SK-N-SH (cell line): Measurements from ENCODE around the gene BAZ1A. TPM values are rescaled to one million over a fixed set of nuclear protein-coding genes. Genes with fewer than 3 reads are reported as not detected.

Experiments used
- CTCF ChIA-PET: fragments of 300-600, 350-600 bp; formaldehyde crosslinking; extraction: SDS; loops from one replicate; lab custom pipeline; 2021; lab: Yijun Ruan, JAX
- POLR2A ChIA-PET: fragments of 350-600 bp; sonication (Branson Sonifier 250); formaldehyde crosslinking; extraction: SDS; loops from one replicate; lab custom pipeline; 2020; ENCODE audit warnings: antibody characterized with exemption, inconsistent platforms; lab: Yijun Ruan, JAX
- DNase-seq: peaks from one replicate; pipeline ENCODE4 v3.0.0; 2012
- H2AFZ ChIP-seq: fragments of 200-600 bp; sonication (generic); 2 replicates; pipeline ENCODE4 v1.8.1; 2016; ENCODE audit warnings: antibody characterized with exemption, mild to moderate bottlenecking, low read depth
- H3F3A ChIP-seq: fragments of 200-600 bp; sonication (generic); replicated peaks from 2 replicates; pipeline ENCODE3; 2016; ENCODE audit warnings: antibody characterized with exemption, mild to moderate bottlenecking; ENCODE audit not compliant: insufficient read depth
- H3K27ac ChIP-seq, 2 experiments: fragments of 200-500 bp in 1 of 2; fragments of 200-600 bp in 1 of 2; sonication (Bioruptor generic) in 1 of 2; sonication (generic), shearing (Covaris generic) in 1 of 2; 2 replicates each; pipeline versions ENCODE4 v1.5.1 to v1.6.1; 2014 to 2016; ENCODE audit warnings: low read depth in 2 of 2, inconsistent platforms in 1 of 2, low read length in 1 of 2, mild to moderate bottlenecking in 1 of 2, mixed read lengths in 1 of 2
- H3K27me3 ChIP-seq: fragments of 200-600 bp; sonication (generic), shearing (Covaris generic); 2 replicates; pipeline ENCODE4 v1.6.1; 2016; ENCODE audit warnings: mixed run types; ENCODE audit not compliant: insufficient read depth
- H3K36me3 ChIP-seq, 2 experiments: fragments of 200-500 bp in 1 of 2; fragments of 200-600 bp in 1 of 2; sonication (Bioruptor generic) in 1 of 2; sonication (generic) in 1 of 2; replicated peaks in 1 of 2; 2 replicates each; pipeline versions ENCODE3 to v1.5.1; 2014 to 2016; ENCODE audit warnings: low read length in 1 of 2, mild to moderate bottlenecking in 1 of 2; ENCODE audit not compliant: insufficient read depth in 2 of 2, control insufficient read depth in 1 of 2
- H3K4me1 ChIP-seq, 2 experiments: fragments of 200-500 bp in 1 of 2; fragments of 200-600 bp in 1 of 2; sonication (Bioruptor generic) in 1 of 2; sonication (generic), shearing (Covaris generic) in 1 of 2; 2 replicates each; pipeline versions ENCODE4 v1.5.1 to v1.6.1; 2014 to 2016; ENCODE audit warnings: low read depth in 1 of 2, low read length in 1 of 2, mixed run types in 1 of 2; ENCODE audit not compliant: insufficient read depth in 2 of 2, control insufficient read depth in 1 of 2
- H3K4me2 ChIP-seq: fragments of 200-600 bp; sonication (generic), shearing (Covaris generic); 2 replicates; pipeline ENCODE4 v1.6.1; 2017; ENCODE audit warnings: mixed run types
- H3K4me3 ChIP-seq, 2 experiments: fragments of 200-500 bp in 1 of 2; fragments of 200-600 bp in 1 of 2; sonication (Bioruptor generic) in 1 of 2; sonication (generic), shearing (Covaris generic) in 1 of 2; 2 replicates each; pipeline versions ENCODE4 v1.5.1 to v1.8.1; 2014 to 2016; ENCODE audit warnings: low read depth in 2 of 2, inconsistent platforms in 1 of 2, low read length in 1 of 2, mild to moderate bottlenecking in 1 of 2, mixed read lengths in 1 of 2, moderate library complexity in 1 of 2
- H3K79me2 ChIP-seq: fragments of 200-600 bp; sonication (generic); 2 replicates; pipeline ENCODE4 v1.8.1; 2017; ENCODE audit warnings: mild to moderate bottlenecking; ENCODE audit not compliant: insufficient read depth
- H3K9ac ChIP-seq: fragments of 200-600 bp; sonication (generic); 2 replicates; pipeline ENCODE4 v1.6.1; 2017; ENCODE audit warnings: mixed run types
- H3K9me2 ChIP-seq: fragments of 200-600 bp; sonication (generic); 2 replicates; pipeline ENCODE4 v1.6.1; 2017; ENCODE audit warnings: mixed run types
- H3K9me3 ChIP-seq: fragments of 200-600 bp; sonication (generic); 2 replicates; pipeline ENCODE4 v1.6.1; 2017; ENCODE audit warnings: mixed run types, mild to moderate bottlenecking, moderate library complexity
- H4K20me1 ChIP-seq: fragments of 200-600 bp; sonication (generic); 2 replicates; pipeline ENCODE4 v1.6.1; 2017; ENCODE audit warnings: mild to moderate bottlenecking, mixed run types; ENCODE audit not compliant: insufficient read depth
- CHD2 ChIP-seq: fragments of 150-350 bp; IDR thresholded peaks from 2 replicates; pipeline ENCODE4 v1.6.1; 2018; ENCODE audit warnings: low read length; ENCODE audit not compliant: partially characterized antibody
- ELF1 ChIP-seq: IDR thresholded peaks from 2 replicates; pipeline ENCODE4 v1.4.0; 2012
- GABPA ChIP-seq: IDR thresholded peaks from 2 replicates; pipeline ENCODE4 v1.4.0; 2012; ENCODE audit warnings: low read depth, mild to moderate bottlenecking
- GATA2 ChIP-seq: sonication (generic); formaldehyde crosslinking; IDR thresholded peaks from 2 replicates; pipeline ENCODE4 v1.5.0; 2020; ENCODE audit warnings: mild to moderate bottlenecking, missing genetic modification reagents
- MEF2A ChIP-seq: IDR thresholded peaks from 2 replicates; pipeline ENCODE4 v1.4.0; 2012; ENCODE audit warnings: low read depth, borderline replicate concordance
- RAD21 ChIP-seq: IDR thresholded peaks from 2 replicates; pipeline ENCODE4 v1.6.1; 2012; ENCODE audit warnings: mild to moderate bottlenecking, low read length
- SIN3A ChIP-seq: IDR thresholded peaks from 2 replicates; pipeline ENCODE4 v1.6.1; 2012; ENCODE audit warnings: low read depth, mild to moderate bottlenecking, low read length, moderate library complexity, borderline replicate concordance
- TAF1 ChIP-seq: IDR thresholded peaks from 2 replicates; pipeline ENCODE4 v1.6.1; 2012; ENCODE audit warnings: low read depth, mild to moderate bottlenecking, low read length, moderate library complexity, borderline replicate concordance
- WGBS: methylation state at CpG from one replicate; pipeline ENCODE4 v1.1.6; 2017; ENCODE audit warnings: low lambda C conversion rate; 5-methylcytosine and 5-hydroxymethylcytosine counted together
- polyA plus RNA-seq, 3 experiments: library from polyadenylated mRNA; depleted of rRNA; stranded (reverse); fragments of >200 nt; gene quantifications; 2 replicates each; pipeline ENCODE4 v1.2.3, GENCODE V29; 2012
- TF ChIP-seq, protein P1 (sequence below): IDR thresholded peaks from 2 replicates; pipeline ENCODE4; 2012
- TF ChIP-seq, protein P2 (sequence below): IDR thresholded peaks from 2 replicates; pipeline ENCODE4 v1.6.1; 2012; ENCODE audit warnings: mild to moderate bottlenecking, low read depth, low read length, moderate library complexity
- TF ChIP-seq, protein P3 (sequence below): IDR thresholded peaks from 2 replicates; pipeline ENCODE4 v1.4.0; 2012; ENCODE audit warnings: low read depth, borderline replicate concordance
- TF ChIP-seq, protein P4 (sequence below): fragments of 150-350 bp; IDR thresholded peaks from 2 replicates; pipeline ENCODE4 v1.6.1; 2017; ENCODE audit warnings: antibody characterized with exemption, low read length, low read depth, borderline replicate concordance

BAZ1A gene
- polyA plus RNA-seq, 1 of the 3 experiments (the other 2 are of a cell fraction) = 17.4 TPM

DNA sequence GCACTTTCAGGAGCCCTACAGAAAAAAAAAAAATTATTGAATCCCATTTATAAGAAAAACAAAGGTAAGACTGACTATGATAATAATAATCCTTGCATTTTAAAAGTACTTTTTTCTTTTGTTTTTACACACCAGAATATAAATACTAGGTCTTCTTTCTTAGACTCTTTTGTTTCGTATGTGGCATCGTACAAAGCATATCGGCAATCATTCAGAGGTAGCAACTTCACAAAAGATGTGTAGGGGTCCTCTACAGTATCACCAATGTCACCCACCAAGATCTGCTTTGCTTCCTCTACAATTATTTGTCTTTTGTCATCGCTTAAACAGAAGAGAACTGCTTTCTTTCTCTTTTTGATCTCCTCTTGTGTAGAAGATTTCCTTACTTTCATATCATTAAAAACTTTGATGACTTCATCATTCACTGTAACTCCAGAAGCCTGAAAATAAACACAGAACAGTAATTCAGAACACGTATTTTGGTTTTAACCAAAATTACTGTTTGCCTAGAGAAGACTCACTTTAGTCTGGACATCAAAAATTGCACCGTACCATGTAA is 162.0 kb downstream of the BAZ1A start:
- DNase-seq = no peak
- ChIA-PET POLR2A (interaction anchor here (1.4 kb wide), 1 partner anchor 13 kb away, joined by 5 read pairs; no protein-coding TSS in a partner anchor), CTCF (interaction anchor here (1.1 to 5.5 kb wide), 3 partner anchors 10 to 41 kb away, joined by 3 to 56 read pairs (median 24); no protein-coding TSS in a partner anchor)
- Histone ChIP-seq H3K4me2 (peak overlapping the region; percentile 65), H3K36me3 (peaks cover 15 to 25% of the 10 kb centered on the region in 2 experiments), H3K27me3 (no peaks in the 10 kb centered on the region), H3K4me3 (peak overlapping the region; percentile 68 to 83), H4K20me1 (0 out of 2 replicates have a peak, but pooled peaks cover 3% of the 10 kb centered on the region), H3K9me2 (no peaks in the 10 kb centered on the region), H2AFZ (no peak overlapping the region), H3K9ac (peak overlapping the region; percentile 88), H3K27ac (peak overlapping the region; percentile 90 to 91), H3K79me2 (peaks cover 53% of the 10 kb centered on the region), H3K4me1 (peaks cover 24 to 27% of the 10 kb centered on the region in 2 experiments), H3F3A (peaks cover 45% of the 10 kb centered on the region), H3K9me3 (no peaks in the 10 kb centered on the region)
- WGBS = 55% methylated on average over 6 of the region's 6 CpGs
- TF ChIP-seq RAD21 (no peak), TAF1 (no peak), ELF1 (no peak), CHD2 (no peak), MEF2A (no peak)
- TF ChIP-seq, protein P1, sequence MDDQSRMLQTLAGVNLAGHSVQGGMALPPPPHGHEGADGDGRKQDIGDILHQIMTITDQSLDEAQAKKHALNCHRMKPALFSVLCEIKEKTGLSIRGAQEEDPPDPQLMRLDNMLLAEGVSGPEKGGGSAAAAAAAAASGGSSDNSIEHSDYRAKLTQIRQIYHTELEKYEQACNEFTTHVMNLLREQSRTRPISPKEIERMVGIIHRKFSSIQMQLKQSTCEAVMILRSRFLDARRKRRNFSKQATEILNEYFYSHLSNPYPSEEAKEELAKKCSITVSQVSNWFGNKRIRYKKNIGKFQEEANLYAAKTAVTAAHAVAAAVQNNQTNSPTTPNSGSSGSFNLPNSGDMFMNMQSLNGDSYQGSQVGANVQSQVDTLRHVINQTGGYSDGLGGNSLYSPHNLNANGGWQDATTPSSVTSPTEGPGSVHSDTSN = no peak
- TF ChIP-seq, protein P2, sequence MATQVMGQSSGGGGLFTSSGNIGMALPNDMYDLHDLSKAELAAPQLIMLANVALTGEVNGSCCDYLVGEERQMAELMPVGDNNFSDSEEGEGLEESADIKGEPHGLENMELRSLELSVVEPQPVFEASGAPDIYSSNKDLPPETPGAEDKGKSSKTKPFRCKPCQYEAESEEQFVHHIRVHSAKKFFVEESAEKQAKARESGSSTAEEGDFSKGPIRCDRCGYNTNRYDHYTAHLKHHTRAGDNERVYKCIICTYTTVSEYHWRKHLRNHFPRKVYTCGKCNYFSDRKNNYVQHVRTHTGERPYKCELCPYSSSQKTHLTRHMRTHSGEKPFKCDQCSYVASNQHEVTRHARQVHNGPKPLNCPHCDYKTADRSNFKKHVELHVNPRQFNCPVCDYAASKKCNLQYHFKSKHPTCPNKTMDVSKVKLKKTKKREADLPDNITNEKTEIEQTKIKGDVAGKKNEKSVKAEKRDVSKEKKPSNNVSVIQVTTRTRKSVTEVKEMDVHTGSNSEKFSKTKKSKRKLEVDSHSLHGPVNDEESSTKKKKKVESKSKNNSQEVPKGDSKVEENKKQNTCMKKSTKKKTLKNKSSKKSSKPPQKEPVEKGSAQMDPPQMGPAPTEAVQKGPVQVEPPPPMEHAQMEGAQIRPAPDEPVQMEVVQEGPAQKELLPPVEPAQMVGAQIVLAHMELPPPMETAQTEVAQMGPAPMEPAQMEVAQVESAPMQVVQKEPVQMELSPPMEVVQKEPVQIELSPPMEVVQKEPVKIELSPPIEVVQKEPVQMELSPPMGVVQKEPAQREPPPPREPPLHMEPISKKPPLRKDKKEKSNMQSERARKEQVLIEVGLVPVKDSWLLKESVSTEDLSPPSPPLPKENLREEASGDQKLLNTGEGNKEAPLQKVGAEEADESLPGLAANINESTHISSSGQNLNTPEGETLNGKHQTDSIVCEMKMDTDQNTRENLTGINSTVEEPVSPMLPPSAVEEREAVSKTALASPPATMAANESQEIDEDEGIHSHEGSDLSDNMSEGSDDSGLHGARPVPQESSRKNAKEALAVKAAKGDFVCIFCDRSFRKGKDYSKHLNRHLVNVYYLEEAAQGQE = no peak

DNA sequence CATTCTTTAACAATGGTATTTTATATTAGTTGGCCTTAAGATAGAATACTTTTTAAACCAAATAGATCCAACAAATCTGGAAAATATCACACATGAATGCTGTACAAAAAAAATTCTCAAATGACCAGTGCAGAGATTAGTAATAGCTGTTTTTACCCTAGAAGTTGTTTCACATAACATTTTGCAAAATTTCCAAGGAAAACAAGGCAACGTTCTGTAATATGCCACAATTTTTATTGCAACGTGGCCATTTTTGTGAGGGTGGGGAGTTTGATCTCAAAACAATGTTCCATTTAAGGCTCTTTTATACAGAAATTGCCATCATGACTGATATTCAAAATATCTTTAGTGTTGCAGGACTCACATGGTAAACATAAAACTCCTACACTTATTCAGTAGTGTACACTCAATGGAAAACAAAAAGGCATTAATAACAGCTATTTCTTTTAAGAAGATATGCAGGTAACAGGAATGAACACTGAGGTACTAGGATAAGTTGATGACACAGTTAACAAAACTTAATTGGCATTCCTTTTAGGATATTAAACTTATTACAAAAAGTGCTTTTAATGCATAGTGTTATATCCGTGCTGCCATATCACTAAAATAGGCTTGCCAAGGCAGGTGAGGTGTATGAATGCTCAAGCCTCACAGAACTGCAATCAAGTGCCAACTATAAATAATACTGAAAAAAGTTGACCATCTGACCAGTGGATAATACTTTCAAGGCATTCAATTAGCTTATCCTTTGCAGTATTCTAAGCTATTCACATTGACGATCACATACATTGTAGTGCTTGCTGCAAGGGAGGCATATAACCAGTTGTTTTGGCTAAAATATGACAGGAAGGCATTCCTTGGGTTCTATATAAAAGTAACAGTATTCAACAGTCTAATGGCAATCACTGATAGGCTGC is 163.1 kb downstream of the BAZ1A start:
- Histone ChIP-seq H4K20me1 (0 out of 2 replicates have a peak, but pooled peaks cover 3% of the 10 kb centered on the region), H3K9me2 (no peaks in the 10 kb centered on the region), H3K79me2 (peaks cover 61% of the 10 kb centered on the region), H3K36me3 (peaks cover 15 to 25% of the 10 kb centered on the region in 2 experiments), H3K9me3 (no peaks in the 10 kb centered on the region), H2AFZ (no peak overlapping the region), H3K4me3 (peak overlapping the region; percentile 28 to 83; a peak in 2 of 4 replicates), H3F3A (peaks cover 57% of the 10 kb centered on the region), H3K4me1 (peaks cover 24 to 27% of the 10 kb centered on the region in 2 experiments), H3K27ac (peak overlapping the region; percentile 67 to 90), H3K27me3 (no peaks in the 10 kb centered on the region), H3K9ac (peak overlapping the region; percentile 36; the same call in 1 of the 2 replicates), H3K4me2 (peak overlapping the region; percentile 69)
- no peak for DNase-seq
- 65% methylated on average over 4 of the region's 4 CpGs for WGBS
- TF ChIP-seq, protein P3, sequence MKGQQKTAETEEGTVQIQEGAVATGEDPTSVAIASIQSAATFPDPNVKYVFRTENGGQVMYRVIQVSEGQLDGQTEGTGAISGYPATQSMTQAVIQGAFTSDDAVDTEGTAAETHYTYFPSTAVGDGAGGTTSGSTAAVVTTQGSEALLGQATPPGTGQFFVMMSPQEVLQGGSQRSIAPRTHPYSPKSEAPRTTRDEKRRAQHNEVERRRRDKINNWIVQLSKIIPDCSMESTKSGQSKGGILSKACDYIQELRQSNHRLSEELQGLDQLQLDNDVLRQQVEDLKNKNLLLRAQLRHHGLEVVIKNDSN = no peak
- TF ChIP-seq SIN3A (no peak), MEF2A (no peak), GATA2 (CRISPR knock-in tag) (no peak), GABPA (no peak)
- TF ChIP-seq, protein P4, sequence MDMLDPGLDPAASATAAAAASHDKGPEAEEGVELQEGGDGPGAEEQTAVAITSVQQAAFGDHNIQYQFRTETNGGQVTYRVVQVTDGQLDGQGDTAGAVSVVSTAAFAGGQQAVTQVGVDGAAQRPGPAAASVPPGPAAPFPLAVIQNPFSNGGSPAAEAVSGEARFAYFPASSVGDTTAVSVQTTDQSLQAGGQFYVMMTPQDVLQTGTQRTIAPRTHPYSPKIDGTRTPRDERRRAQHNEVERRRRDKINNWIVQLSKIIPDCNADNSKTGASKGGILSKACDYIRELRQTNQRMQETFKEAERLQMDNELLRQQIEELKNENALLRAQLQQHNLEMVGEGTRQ = no peak
- ChIA-PET POLR2A (no interaction called here), CTCF (interaction anchor here (0.9 to 5.5 kb wide), 4 partner anchors 11 to 55 kb away, joined by 3 to 56 read pairs (median 5); no protein-coding TSS in a partner anchor)
